ENCODE data around the gene RNF183. TPM values are rescaled to one million over a fixed set of nuclear protein-coding genes. Genes with fewer than 3 reads are reported as not detected.
A peak's percentile ranks its signal among the peaks of the same experiment; 100 is the strongest.
"Not testable (repeated sequence)": the region's sequence is repeated elsewhere in the genome, so short reads cannot be mapped to it uniquely, and the experiment has no call there.

The RNF183 gene
- total RNA-seq, 2 experiments from 2014 or later, result not detected

DNA sequence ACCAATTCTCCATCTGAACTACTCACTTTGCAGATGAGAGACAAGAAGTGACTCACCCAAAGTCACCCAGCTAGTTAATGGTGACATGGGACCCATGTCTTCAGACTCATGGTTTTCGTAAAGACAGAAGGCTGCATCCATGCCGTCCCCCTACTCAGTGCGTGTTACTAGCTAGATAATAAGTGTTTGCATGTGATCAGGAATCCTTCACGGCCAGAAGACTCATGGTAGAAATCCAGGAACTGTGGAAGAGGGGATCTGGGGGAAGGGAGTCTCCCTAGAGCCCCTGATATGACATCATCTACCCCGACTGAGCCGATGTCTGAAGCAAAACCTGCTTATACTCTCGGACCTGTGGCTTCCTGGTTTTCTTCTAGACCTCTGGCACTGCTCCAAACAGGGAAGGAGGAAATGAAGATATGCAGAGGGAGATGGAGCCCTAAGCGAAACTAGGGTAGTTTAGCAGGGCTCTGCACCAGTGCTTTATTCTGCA is 3.3 kb downstream of the RNF183 start:
- Mint-ChIP-seq H3K4me1 (no peaks in the 10 kb centered on the region), H3K27ac (no peak overlapping the region), H3K9me3 (no peaks in the 10 kb centered on the region), H3K36me3 (no peaks in the 10 kb centered on the region), H3K27me3 (no peaks in the 10 kb centered on the region), H3K4me3 (no peak overlapping the region)
- no peak for DNase-seq

- Mint-ChIP-seq H3K4me1 (no peaks in the 10 kb centered on the region), H3K9me3 (no peaks in the 10 kb centered on the region), H3K27me3 (no peaks in the 10 kb centered on the region), H3K27ac (no peak overlapping the region), H3K36me3 (no peaks in the 10 kb centered on the region), H3K4me3 (no peak overlapping the region)
- DNase-seq, result no peak
Measured at GRCh38 chr9:113298924-113299770, 4.0 kb downstream of the RNF183 start.

DNA sequence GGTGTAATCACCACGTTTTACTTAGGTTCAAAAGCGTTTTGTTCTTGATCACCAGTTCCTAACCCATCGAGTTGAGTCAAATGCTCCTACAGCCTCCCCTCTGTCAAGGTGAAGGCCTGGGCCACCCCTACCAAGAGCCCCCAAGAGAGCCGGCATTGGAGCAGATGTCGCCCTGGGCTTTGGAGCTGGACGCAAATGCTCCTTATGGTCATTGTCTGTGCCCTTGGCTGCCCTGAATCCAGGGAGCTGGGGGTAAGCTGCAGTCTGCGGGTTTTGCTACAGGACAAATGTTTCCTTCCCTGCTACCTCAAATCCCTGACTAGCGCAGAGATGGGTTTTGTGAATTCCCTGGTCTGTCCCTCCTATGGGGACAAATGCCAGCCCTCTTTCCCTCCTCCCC is 4.9 kb downstream of the RNF183 start:
- Mint-ChIP-seq H3K4me1 (no peaks in the 10 kb centered on the region), H3K9me3 (no peaks in the 10 kb centered on the region), H3K4me3 (no peak overlapping the region), H3K27ac (no peak overlapping the region), H3K27me3 (no peaks in the 10 kb centered on the region), H3K36me3 (no peaks in the 10 kb centered on the region)
- no peak for DNase-seq

DNA sequence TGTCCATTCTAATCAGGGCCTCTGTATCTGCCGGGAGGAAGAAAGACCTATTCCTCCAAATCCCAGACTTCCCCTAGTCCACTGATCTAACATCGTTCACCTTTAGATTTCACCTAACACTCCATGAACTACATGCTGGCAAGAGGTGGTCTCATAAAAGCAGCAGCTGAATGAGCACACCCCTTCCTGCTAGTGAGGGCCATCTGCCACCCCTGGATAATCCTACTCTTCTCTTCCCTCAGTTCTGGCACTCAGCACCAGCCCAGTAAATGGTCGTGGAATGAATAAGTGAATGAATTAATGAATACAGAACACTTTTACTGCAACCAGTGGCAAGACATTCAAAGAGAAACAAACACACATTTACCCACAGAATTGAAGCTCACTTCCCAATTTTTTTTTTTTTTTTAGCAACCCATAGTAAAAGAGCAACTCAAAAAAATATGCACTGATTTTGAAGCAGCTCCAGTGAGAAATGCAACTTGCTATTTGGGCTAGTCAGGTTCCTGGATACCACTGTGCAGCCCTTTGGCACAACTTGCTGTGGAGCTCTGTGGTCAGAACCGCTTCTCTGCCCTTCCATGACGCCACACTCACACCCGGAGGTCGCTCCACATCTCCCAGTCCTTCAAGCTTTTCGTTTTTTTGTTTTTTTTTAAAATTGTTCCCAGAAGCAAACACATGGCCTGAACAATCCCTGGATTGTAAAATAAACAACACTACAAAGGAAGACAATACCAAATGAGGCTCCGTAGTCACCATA is 6.2 kb downstream of the RNF183 start:
- H3K27ac Mint-ChIP-seq, result no peak overlapping the region
- no peak for DNase-seq

GRCh38 chr9:113296247-113296646 is 6.9 kb downstream of the RNF183 start:
- not testable (repeated sequence) for H3K4me3 Mint-ChIP-seq, H3K27me3 Mint-ChIP-seq, H3K36me3 Mint-ChIP-seq, H3K4me1 Mint-ChIP-seq, H3K9me3 Mint-ChIP-seq, DNase-seq, H3K27ac Mint-ChIP-seq

More for the DNA sequence above, 6.2 kb downstream of the RNF183 start:
- H3K36me3 Mint-ChIP-seq, result peaks cover 2% of the 10 kb centered on the region
- no peak overlapping the region for H3K4me3 Mint-ChIP-seq
- H3K27me3 Mint-ChIP-seq, result no peaks in the 10 kb centered on the region
- H3K9me3 Mint-ChIP-seq, result no peaks in the 10 kb centered on the region
- no peaks in the 10 kb centered on the region for H3K4me1 Mint-ChIP-seq

GRCh38 chr9:113293285-113293878 is 9.8 kb downstream of the RNF183 start:
- no peaks in the 10 kb centered on the region for H3K4me1 Mint-ChIP-seq
- H3K9me3 Mint-ChIP-seq, result no peaks in the 10 kb centered on the region
- no peaks in the 10 kb centered on the region for H3K27me3 Mint-ChIP-seq
- no peak for DNase-seq
- no peak overlapping the region for H3K4me3 Mint-ChIP-seq
- no peak overlapping the region for H3K27ac Mint-ChIP-seq
- peaks cover 14% of the 10 kb centered on the region for H3K36me3 Mint-ChIP-seq

- Mint-ChIP-seq H3K36me3 (peaks cover 17% of the 10 kb centered on the region), H3K27ac (peak overlapping the region; percentile 50)
Measured at GRCh38 chr9:113290052-113290607, 13.0 kb downstream of the RNF183 start.

DNA sequence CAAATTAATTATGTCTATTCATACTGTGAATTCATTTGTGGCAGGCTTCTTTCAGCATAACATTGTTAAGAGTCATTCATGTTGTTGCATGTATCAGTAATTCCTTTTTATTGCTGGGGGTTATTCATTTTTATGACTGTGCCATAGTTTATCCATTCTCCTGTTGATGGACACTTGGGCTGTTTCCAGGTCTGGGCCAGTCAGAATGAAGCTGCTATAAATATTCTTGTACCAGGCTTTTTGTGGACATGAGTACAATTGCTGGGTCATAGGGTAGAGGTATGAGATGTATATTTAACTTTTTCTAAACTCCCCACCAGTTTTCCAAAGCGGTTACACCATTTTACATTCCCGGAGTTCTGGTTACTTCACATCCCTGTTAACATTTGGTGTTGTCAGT is 14.1 kb downstream of the RNF183 start:
- H3K27ac Mint-ChIP-seq, result no peak overlapping the region

More at GRCh38 chr9:113290052-113290607, 13.0 kb downstream of the RNF183 start:
- Mint-ChIP-seq H3K4me3 (no peak overlapping the region), H3K4me1 (no peaks in the 10 kb centered on the region), H3K9me3 (no peaks in the 10 kb centered on the region), H3K27me3 (no peaks in the 10 kb centered on the region)
- DNase-seq, result no peak

DNA sequence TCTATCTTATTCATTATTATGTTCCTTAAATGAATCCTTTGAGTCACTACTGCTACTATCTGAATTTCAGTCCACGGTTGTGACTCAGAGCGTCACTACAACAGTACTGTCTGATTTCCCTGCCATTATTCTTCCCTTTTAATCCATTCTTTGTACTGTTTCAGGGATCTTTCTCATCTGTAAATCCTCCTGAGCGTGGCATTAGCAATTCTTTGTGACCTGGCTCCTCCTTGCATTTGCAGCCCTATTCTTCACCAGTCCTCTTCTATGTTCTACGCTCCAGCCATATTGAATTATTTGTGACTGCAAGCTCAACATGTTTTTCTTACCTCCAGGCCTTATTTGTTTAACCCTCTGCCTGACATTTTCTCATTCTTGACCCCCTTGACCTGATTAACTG is 21.8 kb downstream of the RNF183 start:
- Mint-ChIP-seq H3K36me3 (peaks cover 45% of the 10 kb centered on the region), H3K9me3 (no peaks in the 10 kb centered on the region), H3K27ac (peak overlapping the region; percentile 54), H3K27me3 (no peaks in the 10 kb centered on the region), H3K4me1 (peaks cover 25% of the 10 kb centered on the region), H3K4me3 (no peak overlapping the region)
- no peak for DNase-seq

More for the DNA sequence above, 14.1 kb downstream of the RNF183 start:
- no peaks in the 10 kb centered on the region for H3K9me3 Mint-ChIP-seq
- no peaks in the 10 kb centered on the region for H3K4me1 Mint-ChIP-seq
- DNase-seq, result no peak
- H3K36me3 Mint-ChIP-seq, result peaks cover 24% of the 10 kb centered on the region
- H3K4me3 Mint-ChIP-seq, result no peak overlapping the region
- H3K27me3 Mint-ChIP-seq, result no peaks in the 10 kb centered on the region

DNA sequence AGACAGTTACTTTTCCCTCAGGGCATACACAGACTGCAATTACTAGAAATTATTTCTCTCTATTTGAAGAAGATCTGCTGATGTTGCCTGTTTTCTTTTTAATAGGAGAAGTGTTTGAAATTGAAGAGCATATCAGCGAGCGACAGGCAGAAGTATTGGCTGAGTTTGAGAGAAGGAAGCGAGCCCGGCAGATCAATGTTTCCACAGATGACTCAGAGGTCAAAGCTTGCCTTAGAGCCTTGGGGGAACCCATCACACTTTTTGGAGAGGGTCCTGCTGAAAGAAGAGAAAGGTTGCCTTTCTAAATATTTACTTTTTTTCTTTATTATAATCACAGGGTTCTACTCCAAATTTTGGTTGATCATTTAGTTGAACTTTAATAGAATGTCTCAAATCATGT is 24.3 kb downstream of the RNF183 start:
- Mint-ChIP-seq H3K4me1 (peaks cover 30% of the 10 kb centered on the region), H3K4me3 (no peak overlapping the region), H3K27ac (no peak overlapping the region), H3K36me3 (peaks cover 38% of the 10 kb centered on the region), H3K9me3 (no peaks in the 10 kb centered on the region), H3K27me3 (no peaks in the 10 kb centered on the region)
- DNase-seq, result no peak

DNA sequence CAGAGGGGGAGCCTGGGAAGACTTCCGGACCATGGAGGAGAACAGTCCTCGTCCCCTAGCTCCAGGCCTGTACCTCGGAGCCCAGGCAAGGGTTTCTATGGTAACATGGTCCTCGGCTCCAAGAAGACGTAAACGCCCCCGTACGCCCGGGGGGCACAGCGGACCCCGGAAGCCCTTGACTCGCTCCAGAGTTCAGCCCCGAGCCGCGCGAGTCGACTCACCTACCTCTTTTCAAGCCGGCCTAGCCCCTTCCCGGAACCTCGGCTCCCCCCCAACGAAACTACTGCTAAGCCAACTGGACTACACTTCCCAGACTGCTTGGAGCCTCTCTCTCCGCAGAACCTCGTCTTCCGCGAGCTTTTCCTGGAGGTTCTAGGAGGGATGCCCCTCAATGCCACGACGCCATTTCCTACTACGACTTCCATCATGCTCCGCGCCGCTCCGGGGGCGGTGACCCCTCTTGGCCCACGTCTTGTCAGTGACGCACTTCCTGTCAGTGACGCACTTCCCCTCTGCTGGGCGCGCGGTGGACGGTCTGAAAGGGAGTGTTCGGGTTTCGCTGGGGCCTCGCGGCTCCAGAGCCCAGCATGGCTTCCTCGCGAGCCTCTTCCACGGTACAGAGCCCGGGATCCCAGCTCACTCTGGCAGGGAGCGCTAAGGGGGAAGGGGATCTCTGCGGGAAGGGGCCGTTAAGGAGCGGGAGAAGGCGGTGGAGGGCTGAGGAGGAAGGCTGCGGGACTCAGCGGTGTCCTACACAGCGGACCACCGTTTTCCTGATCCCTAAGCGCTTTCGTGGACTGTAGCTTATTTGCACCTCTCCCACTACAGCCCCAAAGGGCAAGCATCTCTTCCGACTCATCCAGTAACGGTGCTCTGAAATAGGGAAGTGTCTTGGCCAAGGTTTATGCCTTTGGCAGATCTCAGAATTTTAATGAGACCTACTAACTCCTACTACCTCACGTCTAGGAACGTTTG is 27.7 kb downstream of the RNF183 start, which contains the start of the genes CDC26 and PRPF4:
CDC26 (minus strand) TSS at position 416 of the 975 bp plus-strand sequence. CDS start 3,065 bp downstream, outside the sequence.
PRPF4 (plus strand) TSS at position 502 of the 975 bp plus-strand sequence; CDS start at position 588, 86 bp downstream.
- peak; percentile 97 for DNase-seq
- peaks cover 26% of the 10 kb centered on the region for H3K4me1 Mint-ChIP-seq
- no peak within 1 kb of the TSS for H3K4me3 Mint-ChIP-seq
- no peaks in the 10 kb centered on the region for H3K9me3 Mint-ChIP-seq
- H3K36me3 Mint-ChIP-seq, result peaks cover 18% of the 10 kb centered on the region
- H3K27ac Mint-ChIP-seq, result no peak within 1 kb of the TSS
- no peaks in the 10 kb centered on the region for H3K27me3 Mint-ChIP-seq

DNA sequence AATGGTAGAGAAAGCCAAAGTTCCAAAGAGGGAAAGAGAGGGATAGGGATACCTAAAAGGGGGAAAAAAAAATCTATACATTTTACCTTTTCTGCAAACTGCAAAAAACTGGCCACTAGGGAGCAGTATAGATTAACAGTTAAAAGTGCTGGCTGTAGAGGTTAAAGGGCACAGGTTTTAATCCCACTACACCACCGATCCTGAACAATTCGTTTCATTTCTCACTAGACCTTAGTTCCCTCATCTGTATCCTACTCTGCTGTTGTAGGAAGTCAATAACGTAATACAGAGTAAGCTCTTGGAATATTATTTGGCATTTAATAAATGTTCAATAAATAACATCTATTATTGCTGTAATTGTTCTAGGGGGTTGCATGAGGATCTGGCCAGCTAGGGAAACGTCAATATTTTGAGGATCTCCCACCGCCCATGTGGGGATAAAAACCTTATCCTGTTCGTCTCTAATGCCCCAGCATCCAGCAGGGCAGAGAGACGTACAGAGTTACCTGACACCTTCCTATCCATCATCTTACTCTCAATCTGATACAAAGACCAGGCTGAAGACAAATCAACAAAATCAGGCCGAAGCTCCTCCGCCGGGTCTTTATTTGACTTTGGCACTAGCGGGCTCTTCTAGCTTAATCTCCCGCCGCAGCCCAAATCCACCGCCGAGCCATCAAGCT is 28.6 kb downstream of the RNF183 start:
- no peak overlapping the region for H3K4me3 Mint-ChIP-seq
- DNase-seq, result no peak
- peaks cover 13% of the 10 kb centered on the region for H3K36me3 Mint-ChIP-seq
- no peaks in the 10 kb centered on the region for H3K9me3 Mint-ChIP-seq
- H3K27ac Mint-ChIP-seq, result no peak overlapping the region
- H3K27me3 Mint-ChIP-seq, result no peaks in the 10 kb centered on the region
- H3K4me1 Mint-ChIP-seq, result peaks cover 24% of the 10 kb centered on the region

- H3K27me3 Mint-ChIP-seq, result no peaks in the 10 kb centered on the region
Measured at GRCh38 chr9:113269871-113270270, 33.3 kb downstream of the RNF183 start.

More at GRCh38 chr9:113269871-113270270, 33.3 kb downstream of the RNF183 start:
- Mint-ChIP-seq H3K36me3 (peaks cover 11% of the 10 kb centered on the region), H3K4me3 (no peak overlapping the region), H3K4me1 (peaks cover 18% of the 10 kb centered on the region), H3K27ac (peak overlapping the region; percentile 49), H3K9me3 (no peaks in the 10 kb centered on the region)
- DNase-seq, result no peak

Data from activated naive CD8-positive, alpha-beta T cell treated with anti-CD3 and anti-CD28 coated beads for 36 hours (primary cell).